Astrocyte (in vitro differentiated cells and primary cell): Measurements from ENCODE around the gene DHRS13. TPM values are rescaled to one million over a fixed set of nuclear protein-coding genes. Genes with fewer than 3 reads are reported as not detected.

Source experiments
- DNase-seq: peaks from one replicate; pipeline ENCODE4 v3.0.0-alpha.2; 2010; ENCODE audit warnings: low read depth
- FAIRE-seq: peaks from 2 replicates; lab custom pipeline; 2011; peaks lifted over from hg19 to GRCh38; lab: Jason Lieb, UNC
- H2AFZ ChIP-seq: 2 replicates; pipeline ENCODE4 v1.6.0; 2012; ENCODE audit warnings: low read depth, low read length, inconsistent platforms
- H3K27ac ChIP-seq: 2 replicates; pipeline ENCODE4 v1.5.1; 2011; ENCODE audit warnings: low read depth, low read length, inconsistent platforms
- H3K27me3 ChIP-seq: 2 replicates; pipeline ENCODE4 v1.6.0; 2011; ENCODE audit warnings: low read length, inconsistent platforms; ENCODE audit not compliant: insufficient read depth
- H3K36me3 ChIP-seq: 2 replicates; pipeline ENCODE4 v1.5.1; 2011; ENCODE audit warnings: low read length, inconsistent platforms; ENCODE audit not compliant: insufficient read depth
- H3K4me1 ChIP-seq: 2 replicates; pipeline ENCODE4 v1.5.1; 2011; ENCODE audit warnings: low read length, inconsistent platforms; ENCODE audit not compliant: insufficient read depth
- H3K4me2 ChIP-seq: 2 replicates; pipeline ENCODE4 v1.6.0; 2012; ENCODE audit warnings: low read length, inconsistent platforms
- H3K4me3 ChIP-seq: 2 replicates; pipeline ENCODE4 v1.5.1; 2011; ENCODE audit warnings: low read depth, mild to moderate bottlenecking, low read length, inconsistent platforms; ENCODE audit not compliant: insufficient read depth
- H3K79me2 ChIP-seq: 2 replicates; pipeline ENCODE4 v1.6.0; 2012; ENCODE audit warnings: mild to moderate bottlenecking, low read length, inconsistent platforms; ENCODE audit not compliant: insufficient read depth
- H3K9ac ChIP-seq: 2 replicates; pipeline ENCODE4 v1.6.0; 2012; ENCODE audit warnings: mild to moderate bottlenecking, low read length, inconsistent platforms
- H3K9me3 ChIP-seq: 2 replicates; pipeline ENCODE4 v1.5.1; 2012; ENCODE audit warnings: low read depth, mild to moderate bottlenecking, low read length, inconsistent platforms; ENCODE audit not compliant: insufficient read depth
- H4K20me1 ChIP-seq: 2 replicates; pipeline ENCODE4 v1.6.0; 2012; ENCODE audit warnings: low read length, inconsistent platforms; ENCODE audit not compliant: insufficient read depth
- H3K27ac Mint-ChIP-seq: one replicate; pipeline ENCODE4 v1.8.0; 2021; ENCODE audit warnings: mild to moderate bottlenecking, mixed read lengths; ENCODE audit not compliant: unreplicated experiment
- H3K27me3 Mint-ChIP-seq: one replicate; pipeline ENCODE4 v1.8.0; 2021; ENCODE audit warnings: low read depth, mixed read lengths; ENCODE audit not compliant: unreplicated experiment
- H3K36me3 Mint-ChIP-seq: one replicate; pipeline ENCODE4 v1.8.0; 2021; ENCODE audit warnings: low read depth, mixed read lengths; ENCODE audit not compliant: unreplicated experiment
- H3K4me1 Mint-ChIP-seq: one replicate; pipeline ENCODE4 v1.8.0; 2021; ENCODE audit warnings: low read depth, mixed read lengths; ENCODE audit not compliant: unreplicated experiment
- H3K4me3 Mint-ChIP-seq: one replicate; pipeline ENCODE4 v1.8.0; 2021; ENCODE audit warnings: mild to moderate bottlenecking, moderate library complexity, mixed read lengths; ENCODE audit not compliant: unreplicated experiment
- H3K9me3 Mint-ChIP-seq: one replicate; pipeline ENCODE4 v1.8.0; 2021; ENCODE audit warnings: mild to moderate bottlenecking, mixed read lengths; ENCODE audit not compliant: unreplicated experiment
- CTCF ChIP-seq: IDR thresholded peaks from 2 replicates; pipeline ENCODE4 v1.5.1; 2011; ENCODE audit warnings: low read depth, mild to moderate bottlenecking, inconsistent platforms, low read length, moderate library complexity; ENCODE audit not compliant: insufficient read depth
- EZH2 ChIP-seq: IDR thresholded peaks from 2 replicates; pipeline ENCODE4 v1.6.1; 2012; ENCODE audit warnings: mild to moderate bottlenecking, low read length, inconsistent platforms; ENCODE audit not compliant: insufficient read depth
- total RNA-seq: library from RNA; stranded (reverse); gene quantifications from 2 replicates; pipeline ENCODE4 v1.2.1, GENCODE V29; 2021

DHRS13 gene
- total RNA-seq, 1 donor from 2014 or later: 4.3 TPM

DNA sequence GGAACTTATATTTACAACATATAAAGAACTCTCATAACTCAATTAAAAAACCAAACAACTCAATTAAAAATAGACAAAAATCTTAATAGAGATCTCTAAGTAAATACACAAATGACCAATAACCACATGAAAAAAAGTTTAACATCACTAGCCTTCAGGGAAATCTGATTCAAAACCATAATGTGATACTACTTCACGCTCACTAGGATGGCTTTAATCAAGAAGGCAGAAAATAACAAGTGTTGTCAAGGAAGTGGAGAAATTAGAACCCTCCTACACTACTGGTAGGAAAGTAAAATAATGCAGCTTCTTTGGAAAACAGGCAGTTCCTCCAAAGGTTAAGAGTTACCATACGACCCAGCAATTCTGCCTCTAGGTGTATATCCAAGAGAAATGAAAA is 40.0 kb upstream of the DHRS13 start:
- no peak overlapping the region for H3K27ac ChIP-seq
- TF ChIP-seq EZH2 (no peak), CTCF (no peak)
- no peak for DNase-seq
- H3K9ac ChIP-seq: no peak overlapping the region
- Mint-ChIP-seq H3K4me3 (no peak overlapping the region), H3K9me3 (no peaks in the 10 kb centered on the region), H3K27ac (no peak overlapping the region), H3K36me3 (peaks cover 2% of the 10 kb centered on the region), H3K4me1 (peaks cover 42% of the 10 kb centered on the region), H3K27me3 (no peaks in the 10 kb centered on the region)
- H2AFZ ChIP-seq: no peak overlapping the region
- H3K9me3 ChIP-seq: no peaks in the 10 kb centered on the region
- peaks cover 95% of the 10 kb centered on the region for H4K20me1 ChIP-seq
- H3K27me3 ChIP-seq: no peaks in the 10 kb centered on the region
- peaks cover 96% of the 10 kb centered on the region for H3K79me2 ChIP-seq
- FAIRE-seq: no peak
- peaks cover 5% of the 10 kb centered on the region for H3K36me3 ChIP-seq
- H3K4me3 ChIP-seq: no peak overlapping the region
- H3K4me2 ChIP-seq: no peak overlapping the region
- H3K4me1 ChIP-seq: peaks cover 32% of the 10 kb centered on the region

DNA sequence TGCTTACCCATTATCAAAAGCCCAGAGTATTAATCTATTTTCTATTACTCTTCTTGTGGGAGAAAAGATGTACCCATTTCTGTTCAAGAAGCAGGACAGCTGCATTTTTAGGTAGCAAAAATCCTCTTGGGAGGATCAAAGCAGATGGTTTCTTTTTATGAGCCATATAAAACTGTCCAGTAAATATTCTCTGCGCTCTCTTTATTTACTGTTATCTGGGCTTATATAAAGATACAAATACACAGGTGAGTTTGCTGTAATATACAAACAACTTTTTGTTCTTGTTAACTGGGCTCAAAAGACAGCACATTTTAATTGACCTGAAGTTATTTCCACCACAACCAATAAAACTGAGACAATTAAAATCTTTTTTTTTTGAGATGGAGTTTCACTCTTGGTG is 38.4 kb upstream of the DHRS13 start:
- H3K4me3 ChIP-seq: no peak overlapping the region
- peaks cover 41% of the 10 kb centered on the region for H3K4me1 Mint-ChIP-seq
- H3K27me3 Mint-ChIP-seq: no peaks in the 10 kb centered on the region
- H3K27ac ChIP-seq: no peak overlapping the region
- H3K4me2 ChIP-seq: no peak overlapping the region
- H4K20me1 ChIP-seq: peaks cover 95% of the 10 kb centered on the region
- no peak for TF ChIP-seq EZH2
- no peak for TF ChIP-seq CTCF
- FAIRE-seq (no peak), DNase-seq (no peak)
- H3K9me3 Mint-ChIP-seq: no peaks in the 10 kb centered on the region
- H3K9ac ChIP-seq: no peak overlapping the region
- H3K4me3 Mint-ChIP-seq: no peak overlapping the region
- peaks cover 96% of the 10 kb centered on the region for H3K79me2 ChIP-seq
- H3K36me3 ChIP-seq: peaks cover 2% of the 10 kb centered on the region
- H3K36me3 Mint-ChIP-seq: no peaks in the 10 kb centered on the region
- peaks cover 16% of the 10 kb centered on the region for H3K4me1 ChIP-seq
- H3K27ac Mint-ChIP-seq: no peak overlapping the region
- H3K27me3 ChIP-seq: no peaks in the 10 kb centered on the region
- H2AFZ ChIP-seq: no peak overlapping the region
- no peaks in the 10 kb centered on the region for H3K9me3 ChIP-seq

- Histone ChIP-seq H2AFZ (no peak overlapping the region), H3K27me3 (no peaks in the 10 kb centered on the region), H3K36me3 (peaks cover 2% of the 10 kb centered on the region), H3K27ac (no peak overlapping the region), H3K4me3 (no peak overlapping the region), H3K79me2 (peaks cover 98% of the 10 kb centered on the region), H3K4me1 (peaks cover 10% of the 10 kb centered on the region), H3K9me3 (no peaks in the 10 kb centered on the region), H4K20me1 (peaks cover 96% of the 10 kb centered on the region), H3K9ac (no peak overlapping the region), H3K4me2 (no peak overlapping the region)
- H3K36me3 Mint-ChIP-seq: no peaks in the 10 kb centered on the region
- H3K27ac Mint-ChIP-seq: no peak overlapping the region
- H3K9me3 Mint-ChIP-seq: no peaks in the 10 kb centered on the region
- peaks cover 42% of the 10 kb centered on the region for H3K4me1 Mint-ChIP-seq
- no peak for DNase-seq
- H3K4me3 Mint-ChIP-seq: no peak overlapping the region
- H3K27me3 Mint-ChIP-seq: no peaks in the 10 kb centered on the region
- FAIRE-seq: no peak
- no peak for TF ChIP-seq EZH2
- TF ChIP-seq CTCF: no peak
These were observed 37.8 kb upstream of the DHRS13 start for GRCh38 chr17:28940675-28941074.
